ENCODE results near the gene TIE1. TPM values are rescaled to one million over a fixed set of nuclear protein-coding genes. Genes with fewer than 3 reads are reported as not detected.

The TIE1 gene
- total RNA-seq, 1 experiment from 2014 or later, result 1.2 TPM

- H3K27me3 Mint-ChIP-seq (ENCODE audit: low read depth), result peaks cover 20% of the 10 kb centered on the region
- H3K4me3 Mint-ChIP-seq, result no peak overlapping the region
- H3K79me1 ChIP-seq (ENCODE audit: insufficient read depth, low read depth, low read length, poor library complexity, severe bottlenecking), result no peaks in the 10 kb centered on the region
- no peak overlapping the region for H3K14ac ChIP-seq (ENCODE audit: insufficient read depth, low read length)
- TF ChIP-seq CTCF (conservative IDR thresholded peaks at IDR 0.05), result no peak
- H3K23me2 ChIP-seq (ENCODE audit: insufficient read length, low read depth, low read length, poor library complexity, severe bottlenecking), result no peaks in the 10 kb centered on the region
- no peak overlapping the region for H3K27ac Mint-ChIP-seq
- no peak overlapping the region for H2BK5ac ChIP-seq (ENCODE audit: insufficient read length, low read length)
- H3K9me3 ChIP-seq (ENCODE audit: control insufficient read depth, low read depth, low read length), result peaks cover 31% of the 10 kb centered on the region
- no CpG with 5 or more reads among the region's 4 CpGs for WGBS (ENCODE audit: extremely low coverage, insufficient read length, low lambda C conversion rate)
- no peaks in the 10 kb centered on the region for H3K4me1 Mint-ChIP-seq
- H3K56ac ChIP-seq (ENCODE audit: insufficient read length, low read depth, low read length), result no peak overlapping the region
- H3K18ac ChIP-seq (ENCODE audit: insufficient read length, low read depth, low read length), result no peak overlapping the region
- H2BK120ac ChIP-seq (ENCODE audit: low read depth, low read length, poor library complexity, severe bottlenecking), result no peak overlapping the region
- no peak overlapping the region for H2BK12ac ChIP-seq (ENCODE audit: insufficient read length, low read depth, low read length)
- no peak overlapping the region for H2BK15ac ChIP-seq (ENCODE audit: low read depth, low read length)
- H2BK20ac ChIP-seq (ENCODE audit: low read depth, low read length, poor library complexity, severe bottlenecking), result no peak overlapping the region
- no peaks in the 10 kb centered on the region for H3K4me1 ChIP-seq (ENCODE audit: insufficient read depth, low read length)
- H2AK5ac ChIP-seq (ENCODE audit: insufficient read length, low read length), result no peak overlapping the region
- no peak overlapping the region for H3K23ac ChIP-seq (ENCODE audit: insufficient read length, low read depth, low read length)
- H3K9me3 Mint-ChIP-seq, result peaks cover 42 to 46% of the 10 kb centered on the region in 2 experiments
- no peak for DNase-seq
- no peaks in the 10 kb centered on the region for H3K27me3 ChIP-seq (ENCODE audit: insufficient read depth, low read length)
- no peak overlapping the region for H3K4ac ChIP-seq (ENCODE audit: low read depth, low read length)
- no peak overlapping the region for H3K27ac ChIP-seq (ENCODE audit: insufficient read length, low read depth, low read length)
- no peak overlapping the region for H3T11ph ChIP-seq (ENCODE audit: low read length)
- H3K79me2 ChIP-seq (ENCODE audit: insufficient read depth, low read length), result no peaks in the 10 kb centered on the region; the same call in 1 of the 2 replicates
- no peak overlapping the region for H3K4me2 ChIP-seq (ENCODE audit: insufficient read depth, insufficient read length, low read length)
- H3K9ac ChIP-seq (ENCODE audit: extremely low read depth, insufficient read length, low read length), result no peak overlapping the region
- no peaks in the 10 kb centered on the region for H4K20me1 ChIP-seq (ENCODE audit: control insufficient read depth, insufficient read depth, insufficient read length)
- no peak overlapping the region for H4K5ac ChIP-seq (ENCODE audit: insufficient read length, low read depth, low read length)
- peaks cover 4 to 6% (median 5%) of the 10 kb centered on the region in 3 experiments for H3K36me3 Mint-ChIP-seq (ENCODE audit: insufficient read depth in 1 of 3, low read depth in 3 of 3)
- H4K91ac ChIP-seq (ENCODE audit: insufficient read length, low read depth, low read length), result no peak overlapping the region
- H2AFZ ChIP-seq (ENCODE audit: low read length), result no peak overlapping the region
- no peak overlapping the region for H4K8ac ChIP-seq (replicated peaks; ENCODE audit: insufficient read length, low read depth, low read length)
These were observed 47.6 kb upstream of the TIE1 start for GRCh38 chr1:43253173-43253572.
